Bronchial epithelial cell (primary cell): ENCODE measurements around the gene NHS. TPM values are rescaled to one million over a fixed set of nuclear protein-coding genes. Genes with fewer than 3 reads are reported as not detected.

Experiments
- DNase-seq: peaks from one replicate; pipeline ENCODE4 v3.0.0-alpha.2; 2010; ENCODE audit warnings: low read depth
- FAIRE-seq: peaks from 2 replicates; lab custom pipeline; 2011; peaks lifted over from hg19 to GRCh38; lab: Jason Lieb, UNC
- H3K27me3 ChIP-seq: 2 replicates; pipeline ENCODE4 v1.5.1; 2011; ENCODE audit warnings: low read length; ENCODE audit not compliant: control insufficient read depth, insufficient read depth
- H3K36me3 ChIP-seq: 2 replicates; pipeline ENCODE4 v1.5.1; 2011; ENCODE audit warnings: low read length; ENCODE audit not compliant: control insufficient read depth, insufficient read depth
- H3K4me3 ChIP-seq: 2 replicates; pipeline ENCODE4 v1.5.1; 2011; ENCODE audit warnings: mild to moderate bottlenecking, low read depth, low read length, control low read depth
- CTCF ChIP-seq: IDR thresholded peaks from 2 replicates; pipeline ENCODE4 v1.5.1; 2011; ENCODE audit warnings: mild to moderate bottlenecking, moderate library complexity, low read length, control low read depth, inconsistent platforms; ENCODE audit not compliant: insufficient read depth, severe bottlenecking
- total RNA-seq: library from RNA; depleted of rRNA; stranded (reverse); fragments of >200 nt; gene quantifications from 2 replicates; pipeline ENCODE4 v1.2.1, GENCODE V29; 2014

NHS gene
- total RNA-seq, 1 donor from 2014 or later = 0.79 TPM

- no peak overlapping the region for H3K4me3 ChIP-seq
- no peaks in the 10 kb centered on the region for H3K27me3 ChIP-seq
- DNase-seq (peak; percentile 79), FAIRE-seq (peak; percentile 75)
- no peak for TF ChIP-seq CTCF
- no peaks in the 10 kb centered on the region for H3K36me3 ChIP-seq
Observed at GRCh38 chrX:17706676-17707075, 331.7 kb downstream of the NHS start.

DNA sequence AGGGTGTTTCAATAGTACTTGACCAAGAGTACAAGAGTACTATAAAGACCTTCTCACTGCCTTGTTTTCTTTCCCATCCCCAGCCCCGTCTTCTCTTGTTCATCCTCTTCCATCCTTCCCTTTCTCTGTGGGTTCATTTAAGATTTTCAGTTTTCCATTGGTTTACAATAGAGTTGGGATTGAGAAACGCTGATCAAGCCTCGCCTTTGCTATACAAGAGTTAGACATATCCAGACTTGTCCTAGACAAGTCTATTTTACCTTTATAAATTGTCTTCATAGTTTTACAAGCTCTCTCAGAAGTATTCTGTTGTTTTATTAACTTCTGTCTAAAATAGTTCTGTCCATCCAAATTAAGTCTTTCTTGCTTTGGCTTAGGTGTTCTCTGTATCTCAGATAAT, 332.7 kb downstream of the NHS start:
- no peak overlapping the region for H3K4me3 ChIP-seq
- H3K36me3 ChIP-seq = no peaks in the 10 kb centered on the region
- no peak for FAIRE-seq
- TF ChIP-seq CTCF = no peak
- DNase-seq = peak; percentile 57
- no peaks in the 10 kb centered on the region for H3K27me3 ChIP-seq

DNA sequence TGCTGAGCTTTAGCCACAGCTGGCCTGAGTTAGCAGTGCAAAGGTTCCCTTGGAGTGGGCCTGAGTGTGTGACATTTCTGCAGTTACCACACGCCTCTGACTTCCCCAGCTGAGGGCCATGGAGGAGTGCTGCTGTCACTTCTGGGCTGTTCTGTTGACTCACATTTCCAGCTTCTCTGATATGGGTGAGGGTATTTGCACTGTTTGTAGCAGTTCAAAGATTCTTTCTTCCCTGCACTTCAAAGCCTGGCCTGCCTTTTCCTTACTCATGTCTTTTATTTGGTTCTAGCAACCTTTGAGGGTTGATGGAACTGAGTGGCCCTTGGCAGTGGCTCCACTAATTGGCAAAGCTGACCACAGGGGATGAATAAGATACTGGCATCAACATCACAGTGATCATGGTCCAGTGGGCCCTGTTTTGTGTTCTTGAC, 335.9 kb downstream of the NHS start:
- no peaks in the 10 kb centered on the region for H3K27me3 ChIP-seq
- H3K4me3 ChIP-seq = no peak overlapping the region
- FAIRE-seq (no peak), DNase-seq (no peak)
- H3K36me3 ChIP-seq = no peaks in the 10 kb centered on the region
- no peak for TF ChIP-seq CTCF

DNA sequence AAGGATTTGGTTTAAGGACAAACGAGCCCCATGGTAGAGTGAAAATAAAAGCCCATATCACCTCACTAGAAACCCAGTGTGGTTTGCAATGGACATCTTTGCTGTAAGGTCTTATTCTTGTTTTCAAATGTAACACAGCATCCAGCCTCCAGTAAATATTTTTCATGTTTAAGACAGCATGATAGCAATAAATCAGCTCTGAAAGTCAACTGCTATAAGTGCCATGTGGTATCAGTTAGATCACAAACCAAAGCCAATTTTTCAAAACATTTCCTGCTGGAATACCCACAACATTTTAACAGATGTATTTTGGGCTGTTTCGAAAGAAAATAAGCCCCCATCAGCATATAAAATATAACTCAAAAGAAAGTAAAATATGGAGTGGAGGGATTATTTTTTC, 338.3 kb downstream of the NHS start:
- H3K27me3 ChIP-seq = no peaks in the 10 kb centered on the region
- DNase-seq (no peak), FAIRE-seq (no peak)
- TF ChIP-seq CTCF = no peak
- no peak overlapping the region for H3K4me3 ChIP-seq
- no peaks in the 10 kb centered on the region for H3K36me3 ChIP-seq

DNA sequence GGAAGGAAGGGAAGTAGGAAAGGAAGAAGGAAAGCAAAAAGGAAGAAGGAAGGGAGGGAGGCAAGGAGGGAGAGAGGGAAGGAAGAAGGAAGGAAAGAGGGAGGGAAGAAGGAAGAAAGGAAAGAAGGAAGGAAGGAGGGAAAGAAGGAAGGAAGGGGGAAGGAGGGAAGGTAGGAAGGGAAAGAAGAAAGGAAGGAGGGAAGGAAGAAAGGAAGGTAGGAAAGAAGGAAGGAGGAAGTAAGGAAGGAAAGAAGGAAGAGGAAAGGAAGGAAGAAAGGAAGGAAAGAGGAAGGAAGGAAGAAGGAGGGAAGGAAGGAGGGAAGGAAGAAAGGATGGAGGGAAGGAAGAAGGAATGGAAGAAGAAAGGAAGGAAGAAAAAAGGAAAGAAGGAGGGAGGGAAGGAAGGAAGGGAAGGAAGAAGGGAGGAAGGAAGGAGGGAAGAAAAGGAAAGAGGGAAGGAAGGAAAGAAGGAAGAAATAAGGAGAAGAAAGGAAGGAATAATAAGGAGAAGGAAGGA, 343.7 kb downstream of the NHS start:
- Histone ChIP-seq H3K27me3 (no peaks in the 10 kb centered on the region), H3K4me3 (no peak overlapping the region), H3K36me3 (no peaks in the 10 kb centered on the region)
- TF ChIP-seq CTCF = no peak
- no peak for FAIRE-seq
- DNase-seq = no peak

- H3K27me3 ChIP-seq = no peaks in the 10 kb centered on the region
- DNase-seq = no peak
- no peak overlapping the region for H3K4me3 ChIP-seq
- no peaks in the 10 kb centered on the region for H3K36me3 ChIP-seq
- FAIRE-seq = no peak
- no peak for TF ChIP-seq CTCF
Observed at GRCh38 chrX:17719711-17720110, 344.7 kb downstream of the NHS start.
